OCI-M1 (cell line): ENCODE measurements around the gene PLPPR1.
"Not testable (repeated sequence)": the region's sequence is repeated elsewhere in the genome, so short reads cannot be mapped to it uniquely, and the experiment has no call there.

ENCODE experiments used
- DNase-seq: peaks from one replicate; lab custom pipeline; 2025; lab: John Stamatoyannopoulos, UW

PLPPR1 gene

GRCh38 chr9:101291043-101291442, 262.5 kb downstream of the PLPPR1 start:
- not testable (repeated sequence) for DNase-seq

- no peak for DNase-seq
Observed at GRCh38 chr9:101299901-101300300, 271.4 kb downstream of the PLPPR1 start.

GRCh38 chr9:101307051-101307450, 278.5 kb downstream of the PLPPR1 start:
- DNase-seq: no peak

GRCh38 chr9:101307524-101308213, 279.1 kb downstream of the PLPPR1 start:
- DNase-seq: no peak

GRCh38 chr9:101309139-101309538, 280.6 kb downstream of the PLPPR1 start:
- DNase-seq: no peak

GRCh38 chr9:101311191-101311590, 282.7 kb downstream of the PLPPR1 start:
- DNase-seq: no peak

GRCh38 chr9:101311758-101312420, 283.4 kb downstream of the PLPPR1 start:
- peak; percentile 90 for DNase-seq

GRCh38 chr9:101312661-101313060, 284.1 kb downstream of the PLPPR1 start:
- DNase-seq: no peak

GRCh38 chr9:101315112-101315450, 286.6 kb downstream of the PLPPR1 start:
- DNase-seq: no peak

- DNase-seq: no peak
Observed at GRCh38 chr9:101317735-101318134, 289.2 kb downstream of the PLPPR1 start.

GRCh38 chr9:101323129-101323528, 294.6 kb downstream of the PLPPR1 start:
- no peak for DNase-seq

GRCh38 chr9:101324245-101324804, 295.8 kb downstream of the PLPPR1 start:
- no peak for DNase-seq

GRCh38 chr9:101325053-101325452, 296.5 kb downstream of the PLPPR1 start:
- no peak for DNase-seq

GRCh38 chr9:101326035-101326434, 297.5 kb downstream of the PLPPR1 start:
- DNase-seq: no peak

- DNase-seq: no peak
Observed at GRCh38 chr9:101326501-101326900, 298.0 kb downstream of the PLPPR1 start.

- peak; percentile 89 for DNase-seq
Observed at GRCh38 chr9:101327422-101327909, 298.9 kb downstream of the PLPPR1 start.

- no peak for DNase-seq
Observed at GRCh38 chr9:101332362-101332761, 303.8 kb downstream of the PLPPR1 start.

- DNase-seq: no peak
Observed at GRCh38 chr9:101333490-101333889, 305.0 kb downstream of the PLPPR1 start.

GRCh38 chr9:101333926-101334702, 305.6 kb downstream of the PLPPR1 start:
- DNase-seq: no peak

GRCh38 chr9:101336091-101336490, 307.6 kb downstream of the PLPPR1 start:
- DNase-seq: peak; percentile 51

- DNase-seq: no peak
Observed at GRCh38 chr9:101337237-101337636, 308.7 kb downstream of the PLPPR1 start.

GRCh38 chr9:101341958-101342357, 313.4 kb downstream of the PLPPR1 start:
- no peak for DNase-seq

- DNase-seq: no peak
Observed at GRCh38 chr9:101342595-101342994, 314.1 kb downstream of the PLPPR1 start.
